IMR-90 (cell line): ENCODE results near the gene LBHD2. TPM values are rescaled to one million over a fixed set of nuclear protein-coding genes. Genes with fewer than 3 reads are reported as not detected.

Experiments used
- polyA plus RNA-seq, 3 experiments: library from polyadenylated mRNA; depleted of rRNA; stranded (reverse); fragments of >200 nt; gene quantifications; 2 replicates each; pipeline ENCODE4 v1.2.3, GENCODE V29; 2012; ENCODE audit warnings: low replicate concordance in 1 of 3
- total RNA-seq: library from RNA; depleted of rRNA; stranded (reverse); fragments of >200 nt; gene quantifications from 2 replicates; pipeline ENCODE4 v1.2.3, GENCODE V29; 2012
- TF ChIP-seq, protein P1 (sequence below): fragments of 150-350 bp; IDR thresholded peaks from 2 replicates; pipeline ENCODE4 v1.6.1; 2017; ENCODE audit warnings: mild to moderate bottlenecking, antibody characterized with exemption, low read length, low read depth

Gene LBHD2
- total and polyA plus RNA-seq, 2 of the 4 experiments (the other 2 are of a cell fraction) = not detected

DNA sequence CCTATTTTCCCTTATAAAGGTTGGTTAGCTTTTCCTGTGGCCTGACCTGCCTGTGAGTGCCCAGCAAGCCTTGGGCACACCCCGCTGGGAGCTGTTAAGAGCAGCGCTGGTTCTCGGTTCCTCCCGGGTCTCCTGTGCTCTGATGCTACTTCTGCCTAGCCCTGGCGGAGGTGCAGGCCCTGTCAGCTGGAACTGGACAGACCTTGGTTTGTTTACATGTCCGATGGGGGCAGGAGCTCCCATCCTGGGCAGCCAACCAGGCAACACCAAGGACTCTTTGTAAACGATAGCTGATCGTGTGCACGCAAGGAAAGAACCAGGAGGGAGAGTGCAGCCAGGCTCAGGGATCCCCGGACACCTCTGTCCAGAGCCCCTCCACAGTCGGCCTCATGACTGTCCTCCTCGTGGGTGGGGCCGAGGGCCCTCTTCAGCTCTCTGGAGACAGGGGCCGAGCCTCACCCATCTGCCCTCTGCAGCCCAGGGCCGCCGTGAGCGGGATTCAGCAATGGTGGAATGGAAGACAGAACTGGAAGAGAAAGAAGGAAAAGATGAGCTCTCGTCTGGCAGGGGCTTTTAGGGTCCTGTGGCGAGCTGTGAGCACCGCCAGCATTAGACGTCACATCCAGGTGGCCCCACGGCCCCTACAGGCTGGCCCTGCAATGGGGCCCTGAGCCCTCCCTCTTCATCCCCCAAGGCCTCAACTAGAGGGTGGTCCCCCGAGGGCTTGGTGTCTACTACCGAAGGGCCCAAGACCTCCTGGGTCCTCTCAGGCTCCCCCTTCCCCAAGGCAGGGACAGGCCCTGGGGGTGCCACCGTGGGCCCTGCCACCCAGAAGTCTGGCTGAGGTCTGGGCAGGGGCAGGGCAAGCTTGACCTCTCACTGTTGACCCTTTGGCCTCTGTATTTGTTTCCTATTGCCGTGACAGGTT, 51.6 kb downstream of the LBHD2 start (continued):
- TF ChIP-seq, protein P1, sequence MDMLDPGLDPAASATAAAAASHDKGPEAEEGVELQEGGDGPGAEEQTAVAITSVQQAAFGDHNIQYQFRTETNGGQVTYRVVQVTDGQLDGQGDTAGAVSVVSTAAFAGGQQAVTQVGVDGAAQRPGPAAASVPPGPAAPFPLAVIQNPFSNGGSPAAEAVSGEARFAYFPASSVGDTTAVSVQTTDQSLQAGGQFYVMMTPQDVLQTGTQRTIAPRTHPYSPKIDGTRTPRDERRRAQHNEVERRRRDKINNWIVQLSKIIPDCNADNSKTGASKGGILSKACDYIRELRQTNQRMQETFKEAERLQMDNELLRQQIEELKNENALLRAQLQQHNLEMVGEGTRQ = no peak
